Glomerular endothelial cell (primary cell): ENCODE results near the gene ATAD3A. TPM values are rescaled to one million over a fixed set of nuclear protein-coding genes. Genes with fewer than 3 reads are reported as not detected.
"Not testable (repeated sequence)": the region's sequence is repeated elsewhere in the genome, so short reads cannot be mapped to it uniquely, and the experiment has no call there.

Source experiments
- DNase-seq: peaks from one replicate; pipeline ENCODE4 v3.0.0-alpha.2; 2011; ENCODE audit warnings: low read depth, low spot score; ENCODE audit errors: extremely low read depth
- total RNA-seq: library from RNA; depleted of rRNA; stranded (reverse); fragments of >200 nt; gene quantifications from 2 replicates; pipeline ENCODE4 v1.2.3, GENCODE V29; 2015

Gene ATAD3A
- total RNA-seq: 48.3 and 54.5 TPM in 2 replicates

DNA sequence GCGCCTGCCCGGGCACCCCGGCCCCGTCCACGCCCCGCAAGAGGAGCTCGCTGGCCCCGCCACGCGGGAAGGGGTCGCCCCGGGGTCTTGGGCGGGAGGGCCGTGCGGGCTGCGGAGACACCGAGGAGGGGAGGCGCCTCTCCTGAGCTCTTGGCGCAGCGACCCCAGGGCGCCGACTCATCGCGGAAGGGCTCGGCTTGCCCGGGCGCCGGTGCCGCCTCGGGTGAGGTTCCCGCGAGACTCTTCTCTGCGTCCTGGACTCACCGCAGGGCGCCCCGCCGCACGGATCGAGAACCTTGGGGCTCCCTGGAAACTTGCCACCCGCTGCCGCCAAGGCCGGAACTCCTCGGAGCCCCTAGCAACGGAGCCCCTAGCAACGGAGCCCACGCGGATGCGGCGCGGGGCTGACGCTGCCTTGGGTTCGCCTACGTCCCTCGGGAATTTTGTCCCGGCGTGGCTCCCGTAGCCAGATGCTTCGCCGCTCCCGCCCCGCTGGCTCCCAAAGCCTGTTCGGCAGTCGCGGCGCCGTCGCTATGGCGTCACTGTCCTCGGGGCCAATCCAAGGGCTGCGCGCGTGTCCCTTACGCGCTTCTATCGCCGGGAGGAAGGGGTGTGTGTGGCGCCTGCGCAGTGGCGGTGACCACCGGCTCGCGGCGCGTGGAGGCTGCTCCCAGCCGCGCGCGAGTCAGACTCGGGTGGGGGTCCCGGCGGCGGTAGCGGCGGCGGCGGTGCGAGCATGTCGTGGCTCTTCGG lies at the start of gene ATAD3A:
Gene ATAD3A, plus strand, starts transcription at position 630 of the 753 bp plus-strand sequence. Its CDS starts 107 bp downstream, at position 737.
- peak; percentile 73 for DNase-seq

DNA sequence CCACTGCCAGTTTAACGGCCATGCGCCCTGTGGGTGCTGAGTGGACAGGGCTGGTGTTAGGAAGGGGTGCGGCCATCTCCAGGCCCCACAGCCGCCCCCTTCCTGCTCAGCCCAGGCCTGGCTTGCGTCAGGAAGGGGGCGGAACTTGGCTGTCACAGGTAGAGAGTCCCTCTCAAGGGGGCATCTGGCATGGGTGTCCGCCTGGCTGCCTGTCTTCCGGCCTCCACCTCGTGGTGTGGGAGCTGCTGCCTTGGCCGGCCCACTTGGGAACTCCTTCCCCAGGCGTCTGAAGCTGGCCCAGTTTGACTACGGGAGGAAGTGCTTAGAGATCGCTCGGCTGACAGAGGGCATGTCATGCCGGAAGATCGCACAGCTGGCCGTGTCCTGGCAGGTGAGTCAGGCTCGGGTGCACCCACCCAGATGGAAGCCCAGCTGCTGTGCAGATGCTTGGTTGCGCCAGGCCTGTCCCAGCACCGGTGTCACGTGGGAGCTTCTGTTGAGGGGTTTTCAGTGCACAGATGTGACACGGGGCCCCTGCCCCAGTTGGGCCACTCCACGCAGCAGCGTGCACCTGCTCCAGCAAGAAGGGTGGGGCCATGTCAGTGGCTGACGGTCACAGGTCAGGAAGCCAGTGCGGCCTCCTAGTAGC lies 49.5 kb upstream of the ATAD3A start:
- DNase-seq: no peak

DNA sequence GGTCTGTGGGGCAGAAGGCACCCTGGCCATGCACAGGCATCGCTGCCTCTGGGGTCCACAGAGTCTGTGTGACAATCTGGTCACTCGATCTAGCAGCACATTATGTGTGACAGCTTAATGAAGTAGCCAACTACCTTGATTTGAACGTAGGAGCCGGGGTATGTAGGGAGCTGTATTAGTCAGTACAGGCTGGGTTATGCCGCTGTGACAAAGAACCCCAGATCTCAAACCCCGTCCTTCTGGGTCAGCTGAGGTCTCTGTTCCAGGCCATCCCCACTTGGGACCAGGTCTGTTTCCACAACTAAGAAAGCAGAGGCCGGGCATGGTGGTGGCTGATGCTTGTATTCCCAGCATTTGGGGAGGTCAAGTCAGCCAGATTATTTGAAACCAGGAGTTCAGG lies 48.6 kb upstream of the ATAD3A start:
- DNase-seq: no peak

DNA sequence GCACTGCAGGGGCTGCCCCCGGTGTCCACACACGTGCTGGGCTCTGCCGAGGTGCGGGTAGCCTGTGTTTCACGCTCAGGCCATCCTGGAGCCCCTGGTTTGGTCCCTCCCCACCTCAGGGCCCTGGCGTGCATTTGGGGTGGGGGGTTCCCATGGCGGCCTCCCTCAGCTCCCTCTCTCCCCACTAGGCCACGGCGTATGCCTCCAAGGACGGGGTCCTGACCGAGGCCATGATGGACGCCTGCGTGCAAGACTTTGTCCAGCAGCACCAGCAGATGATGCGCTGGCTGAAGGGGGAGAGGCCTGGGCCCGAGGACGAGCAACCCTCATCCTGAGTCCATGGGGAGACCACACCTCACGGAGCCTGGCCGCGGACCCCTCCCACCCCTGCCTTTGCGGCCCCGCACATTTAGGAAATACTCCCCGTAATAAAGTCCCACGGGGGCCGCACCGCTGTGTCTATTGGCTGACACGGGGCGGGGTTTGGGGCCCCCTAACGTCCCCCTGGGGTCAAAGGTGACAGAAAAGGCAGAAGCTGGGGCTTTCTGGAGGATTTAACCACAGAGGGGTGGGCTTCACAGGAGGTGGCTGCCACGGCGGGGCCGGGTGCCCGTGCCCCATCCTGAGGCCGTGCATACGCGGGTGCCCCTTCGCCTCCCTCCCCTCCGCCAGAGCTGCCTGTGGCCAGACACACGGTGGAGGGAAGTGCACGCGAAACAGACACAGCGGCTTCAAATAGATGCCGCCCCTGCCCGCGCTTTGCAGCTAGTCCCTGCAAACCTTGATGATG lies 43.6 kb upstream of the ATAD3A start:
- DNase-seq: not testable (repeated sequence)

DNA sequence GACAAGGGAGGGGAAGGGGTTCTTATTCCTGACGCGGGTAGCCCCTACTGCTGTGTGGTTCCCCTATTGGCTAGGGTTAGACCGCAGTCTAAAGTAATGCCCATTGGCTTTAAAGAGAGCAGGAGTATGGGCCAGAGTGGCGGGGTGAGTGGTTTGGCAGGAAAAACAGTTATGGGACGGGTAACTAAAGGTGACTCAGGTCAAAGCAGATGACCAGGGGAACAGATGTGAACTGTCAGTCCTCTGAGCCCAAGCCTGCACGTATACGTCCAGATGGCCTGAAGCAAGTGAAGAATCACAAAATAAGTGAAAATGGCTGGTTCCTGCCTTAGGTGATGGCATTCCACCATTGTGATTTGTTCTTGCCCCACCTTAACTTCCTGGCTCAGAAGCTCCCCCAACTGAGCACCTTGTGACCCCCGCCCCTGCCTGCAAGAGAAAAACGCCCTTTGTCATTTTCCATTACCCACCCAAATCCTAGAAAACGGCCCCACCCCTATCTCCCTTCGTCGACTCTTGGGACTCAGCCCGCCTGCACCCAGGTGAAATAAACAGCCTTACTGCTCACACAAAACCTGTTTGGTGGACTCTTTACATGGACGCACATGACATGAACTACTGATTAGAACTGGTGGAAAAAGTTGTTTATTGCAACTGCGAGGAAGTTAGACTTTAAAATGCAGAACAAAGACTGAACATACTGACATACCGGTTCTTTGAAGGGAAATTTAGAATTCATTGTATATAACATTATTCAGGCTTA lies 41.2 kb upstream of the ATAD3A start:
- no peak for DNase-seq

DNA sequence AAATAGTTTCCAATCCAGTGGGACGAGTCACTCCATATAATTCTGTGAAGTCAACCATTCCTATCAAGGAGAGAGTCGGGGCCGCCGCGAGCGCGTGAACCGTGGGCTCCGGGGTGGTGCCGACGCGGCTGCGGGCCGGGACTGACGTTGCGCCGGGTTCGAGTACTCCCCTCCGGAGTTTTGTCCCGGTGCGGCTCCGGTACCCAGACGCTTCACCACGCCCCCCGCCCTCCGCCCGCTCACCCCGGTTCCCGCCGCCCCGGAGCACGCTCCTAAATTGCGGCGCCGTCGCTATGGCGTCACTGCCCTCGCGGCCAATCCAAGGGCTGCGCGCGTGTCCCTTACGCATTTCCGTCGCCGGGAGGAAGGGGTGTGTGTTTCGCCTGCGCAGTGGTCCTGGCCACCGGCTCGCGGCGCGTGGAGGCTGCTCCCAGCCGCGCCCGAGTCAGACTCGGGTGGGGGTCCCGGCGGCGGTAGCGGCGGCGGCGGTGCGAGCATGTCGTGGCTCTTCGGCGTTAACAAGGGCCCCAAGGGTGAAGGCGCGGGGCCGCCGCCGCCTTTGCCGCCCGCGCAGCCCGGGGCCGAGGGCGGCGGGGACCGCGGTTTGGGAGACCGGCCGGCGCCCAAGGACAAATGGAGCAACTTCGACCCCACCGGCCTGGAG lies 40.4 kb upstream of the ATAD3A start, which contains the start of gene ATAD3B:
Gene ATAD3B, plus strand, starts transcription at position 377 of the 664 bp plus-strand sequence. Its CDS starts 120 bp downstream, at position 497.
- DNase-seq: no peak

DNA sequence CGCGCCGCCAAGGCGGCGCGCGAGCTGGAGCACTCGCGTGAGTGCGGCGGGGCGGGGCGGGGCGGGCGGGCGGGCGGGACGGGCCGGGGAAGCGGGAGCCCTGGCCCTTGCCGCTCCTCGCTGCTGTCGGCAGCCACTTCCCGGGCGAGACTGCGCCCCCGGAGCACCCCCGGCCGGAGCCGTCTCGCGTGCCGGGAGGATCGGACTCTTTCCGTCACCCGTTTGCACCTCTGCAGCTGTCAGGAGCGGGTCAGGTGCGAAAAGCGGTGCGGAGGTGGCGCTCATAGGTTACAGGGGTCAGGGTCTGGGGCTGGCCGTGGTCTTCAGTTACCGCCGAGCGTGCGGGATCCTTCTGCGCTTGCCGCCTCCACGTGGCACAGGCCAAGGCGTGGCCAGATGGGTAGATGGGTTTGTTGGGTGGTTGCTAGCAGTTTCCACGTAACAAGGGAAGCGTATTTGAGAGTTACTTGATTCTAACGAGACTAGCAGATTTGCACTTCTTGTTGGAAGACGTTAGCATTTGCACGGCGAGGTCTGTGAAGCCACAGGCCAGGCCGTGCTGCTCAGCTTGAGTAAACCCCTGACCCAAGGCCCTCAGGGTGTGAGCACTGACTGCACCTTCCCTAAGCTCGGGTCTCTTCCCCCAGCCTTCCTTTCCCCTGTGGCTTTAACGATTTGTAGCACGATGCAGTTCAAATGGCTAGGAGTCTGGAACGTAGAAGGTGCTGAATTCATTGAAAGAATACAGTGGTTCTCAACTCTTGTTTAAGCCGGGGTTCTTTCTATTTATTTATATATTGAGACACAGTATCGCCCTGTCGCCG lies 39.7 kb upstream of the ATAD3A start:
- not testable (repeated sequence) for DNase-seq

DNA sequence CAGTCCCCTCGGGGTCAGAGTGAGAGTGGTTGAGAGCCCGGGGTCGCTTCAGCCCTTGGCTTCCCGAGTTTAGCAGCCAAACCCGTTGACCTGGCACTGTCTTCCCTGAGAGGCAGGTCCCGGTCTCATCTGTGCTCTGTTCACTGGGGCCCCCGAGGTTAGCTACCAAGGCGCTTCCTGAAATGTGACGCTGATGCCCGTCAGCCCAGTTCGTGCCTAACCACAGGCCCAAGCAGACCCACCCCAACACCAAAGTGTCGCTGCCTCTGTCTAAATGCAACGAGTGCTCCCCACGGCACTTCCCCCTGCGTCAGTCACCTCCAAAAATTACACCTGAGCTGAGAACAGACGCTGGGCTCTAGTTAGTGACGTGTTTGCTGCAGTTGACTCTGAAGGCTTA lies 36.0 kb upstream of the ATAD3A start:
- DNase-seq: not testable (repeated sequence)

DNA sequence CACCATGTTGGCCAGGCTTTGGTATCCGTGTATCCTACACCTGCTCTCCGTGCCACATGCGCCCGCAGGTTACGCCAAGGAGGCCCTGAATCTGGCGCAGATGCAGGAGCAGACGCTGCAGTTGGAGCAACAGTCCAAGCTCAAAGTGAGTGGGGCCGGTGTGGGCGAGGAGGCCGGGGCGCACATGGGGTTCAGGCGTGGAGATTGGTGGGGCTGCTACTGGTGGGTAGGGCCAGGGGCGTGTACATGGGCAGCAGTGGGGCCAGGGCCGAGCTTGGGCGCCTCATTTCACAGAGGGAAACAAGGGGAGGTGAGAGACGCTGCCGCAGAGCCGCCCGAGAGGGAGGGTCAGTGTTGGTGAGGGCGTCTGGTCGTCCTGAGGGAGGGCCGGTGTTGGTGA lies 34.8 kb upstream of the ATAD3A start:
- no peak for DNase-seq

DNA sequence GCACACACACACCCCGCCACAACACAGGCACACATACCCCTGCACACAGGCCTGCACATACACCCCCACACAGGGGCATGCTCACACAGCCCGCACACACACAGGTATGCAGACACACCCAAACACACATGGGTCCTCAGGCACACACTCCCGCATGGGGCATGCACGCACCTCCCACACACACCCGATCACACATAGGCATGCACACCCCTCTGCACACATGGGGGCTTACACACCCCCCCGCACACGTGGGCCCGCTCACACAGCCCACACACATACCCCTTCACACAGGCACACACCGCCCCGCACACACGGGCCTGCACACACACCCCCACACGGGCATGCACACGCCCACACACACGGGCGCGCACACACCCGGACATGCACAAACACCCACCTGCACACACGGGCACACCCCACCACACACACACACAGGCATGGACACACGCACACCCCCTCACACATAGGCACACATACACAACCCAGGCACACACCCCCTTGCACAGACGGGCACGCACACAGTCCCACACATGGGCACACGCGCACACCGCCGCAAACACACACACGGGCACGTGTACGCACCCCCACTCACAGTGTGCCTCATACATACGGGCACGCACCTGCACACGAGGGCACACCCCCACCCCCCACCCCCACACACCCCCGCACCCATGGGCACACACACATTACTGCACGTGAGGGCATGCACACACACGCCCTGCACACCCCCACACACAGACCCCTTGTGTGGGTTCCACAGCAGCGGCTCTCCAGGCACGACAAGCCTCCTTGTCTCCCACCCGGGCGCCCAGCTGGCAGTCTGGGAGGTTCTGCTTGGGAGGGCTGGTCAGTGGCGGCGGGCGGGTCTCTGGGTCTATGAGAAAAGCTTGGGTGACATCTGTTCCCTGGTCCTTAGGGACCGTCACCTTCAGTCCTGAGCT lies 32.1 kb upstream of the ATAD3A start:
- no peak for DNase-seq

DNA sequence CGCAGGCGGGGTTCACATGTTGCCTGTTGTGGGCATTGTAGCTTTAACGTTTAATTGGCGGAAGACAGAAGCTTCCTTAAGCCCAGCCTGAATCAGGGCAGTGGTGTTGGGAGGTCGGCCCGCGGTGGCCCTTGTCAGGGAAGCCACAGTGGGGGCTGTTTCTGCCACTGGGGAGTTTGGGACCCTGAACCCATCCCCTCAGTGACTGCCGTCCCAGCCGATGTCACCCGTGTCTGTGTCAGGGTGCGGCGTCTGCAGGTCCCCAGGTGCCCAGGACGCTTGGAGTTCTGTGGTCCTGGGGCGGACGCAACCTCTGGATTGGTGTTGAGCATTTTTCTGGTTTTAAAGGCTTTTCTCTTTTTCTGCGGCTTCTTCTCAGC lies 31.5 kb upstream of the ATAD3A start:
- DNase-seq: not testable (repeated sequence)

DNA sequence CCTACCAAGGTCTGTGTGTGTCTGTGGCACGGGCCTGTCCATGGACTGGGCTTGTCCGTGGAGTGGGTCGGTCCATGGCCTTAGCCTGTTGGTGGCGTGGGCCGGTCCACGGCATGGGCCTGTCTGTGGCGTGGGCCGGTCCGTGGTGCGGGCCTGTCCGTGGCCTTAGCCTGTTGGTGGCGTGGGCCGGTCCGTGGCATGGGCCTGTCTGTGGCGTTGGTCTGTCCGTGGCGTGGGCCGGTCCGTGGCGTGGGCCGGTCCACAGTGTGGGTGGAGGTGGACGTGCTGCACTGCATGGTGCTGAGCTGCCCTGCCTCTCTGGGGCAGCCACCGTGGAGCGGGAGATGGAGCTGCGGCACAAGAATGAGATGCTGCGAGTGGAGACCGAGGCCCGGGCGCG lies 30.2 kb upstream of the ATAD3A start:
- not testable (repeated sequence) for DNase-seq

DNA sequence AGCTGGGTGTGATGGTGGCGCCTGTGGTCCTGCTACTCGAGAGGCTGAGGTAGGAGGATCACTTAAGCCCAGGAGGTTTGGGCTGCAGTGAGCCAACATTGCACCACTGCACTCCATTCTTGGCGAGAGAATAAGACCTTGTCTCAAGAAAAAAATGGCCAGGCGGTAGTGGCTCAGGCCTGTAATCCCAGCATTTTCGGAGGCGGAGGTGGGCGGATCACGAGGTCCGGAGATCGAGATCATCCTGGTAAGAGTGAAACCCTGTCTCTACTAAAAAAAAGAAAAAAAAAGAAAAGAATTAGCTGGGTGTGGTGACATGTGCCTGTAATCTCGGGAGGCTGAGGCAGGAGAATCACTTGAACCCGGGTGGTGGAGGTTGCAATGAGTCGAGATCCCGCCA lies 29.1 kb upstream of the ATAD3A start:
- no peak for DNase-seq

DNA sequence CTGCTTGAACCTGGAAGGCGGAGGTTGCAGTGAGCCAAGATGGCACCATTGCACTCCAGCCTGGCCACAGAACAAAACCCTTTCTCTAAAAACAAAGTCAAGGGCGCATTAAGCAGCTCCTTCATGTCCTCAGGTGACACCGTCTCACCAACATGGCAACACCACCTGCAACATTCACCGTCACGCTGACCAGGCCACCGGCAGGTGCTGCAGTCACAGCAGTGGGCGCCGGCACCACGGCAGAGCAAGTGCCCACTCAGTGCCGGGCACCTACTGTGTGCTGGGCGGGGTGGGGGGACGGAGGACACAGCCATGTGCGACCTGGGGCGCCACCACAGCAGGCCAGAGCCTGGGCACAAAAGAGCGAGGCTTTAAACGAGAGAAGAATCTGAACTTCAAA lies 28.2 kb upstream of the ATAD3A start:
- no peak for DNase-seq

DNA sequence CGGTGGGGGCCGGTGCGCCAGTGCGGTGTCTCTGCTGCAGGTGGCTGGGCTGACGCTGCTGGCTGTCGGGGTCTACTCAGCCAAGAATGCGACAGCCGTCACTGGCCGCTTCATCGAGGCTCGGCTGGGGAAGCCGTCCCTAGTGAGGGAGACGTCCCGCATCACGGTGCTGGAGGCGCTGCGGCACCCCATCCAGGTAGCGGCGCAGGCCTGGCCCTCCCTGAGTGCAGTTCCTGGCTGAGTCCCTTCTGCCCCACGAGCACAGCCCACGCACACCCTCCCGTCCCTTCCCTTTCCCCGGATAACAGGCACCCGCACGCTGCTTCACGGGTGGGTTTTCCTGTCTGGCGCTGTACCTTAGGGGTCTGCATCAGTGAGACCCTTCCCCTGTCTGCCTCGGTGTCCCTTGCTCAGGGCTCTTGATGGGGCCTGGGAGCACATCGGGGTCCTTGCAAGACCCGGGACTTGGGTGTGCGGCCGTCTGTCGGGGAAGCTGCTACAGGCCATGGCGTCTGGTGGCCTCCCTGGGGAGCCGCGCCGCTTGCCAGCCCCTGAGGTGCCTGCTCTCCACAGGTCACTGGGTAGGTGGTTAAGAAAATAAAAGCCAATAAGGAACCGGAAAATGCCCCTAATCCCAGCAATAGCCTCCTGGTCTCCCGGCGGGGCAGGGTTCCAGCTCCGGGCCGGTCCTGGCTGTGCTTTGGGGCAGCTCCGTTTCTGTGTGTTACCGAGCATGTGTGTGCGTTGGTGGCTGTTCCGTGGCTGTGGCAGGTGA lies 26.8 kb upstream of the ATAD3A start:
- DNase-seq: not testable (repeated sequence)

DNA sequence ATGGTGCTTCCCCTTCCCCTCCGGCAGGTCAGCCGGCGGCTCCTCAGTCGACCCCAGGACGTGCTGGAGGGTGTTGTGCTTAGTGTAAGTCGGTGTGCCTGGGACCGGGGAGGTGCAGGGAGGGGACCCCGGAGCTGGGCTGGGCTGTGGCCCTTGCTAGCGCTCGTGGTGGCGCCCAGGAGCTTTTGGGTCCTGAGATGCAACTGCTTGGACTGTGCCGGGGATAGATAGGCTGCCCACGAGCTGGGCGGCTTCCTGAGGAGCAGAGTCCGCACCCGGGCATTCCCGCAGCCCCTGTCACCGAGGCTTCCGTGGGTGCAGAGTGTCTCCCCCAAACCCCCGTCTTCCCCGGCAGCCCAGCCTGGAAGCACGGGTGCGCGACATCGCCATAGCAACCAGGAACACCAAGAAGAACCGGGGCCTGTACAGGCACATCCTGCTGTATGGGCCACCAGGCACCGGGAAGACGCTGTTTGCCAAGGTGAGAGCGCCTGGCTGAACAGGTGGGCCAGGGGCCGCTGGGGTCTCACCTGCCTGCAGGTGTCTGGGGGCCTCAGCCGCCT lies 26.1 kb upstream of the ATAD3A start:
- DNase-seq: not testable (repeated sequence)

DNA sequence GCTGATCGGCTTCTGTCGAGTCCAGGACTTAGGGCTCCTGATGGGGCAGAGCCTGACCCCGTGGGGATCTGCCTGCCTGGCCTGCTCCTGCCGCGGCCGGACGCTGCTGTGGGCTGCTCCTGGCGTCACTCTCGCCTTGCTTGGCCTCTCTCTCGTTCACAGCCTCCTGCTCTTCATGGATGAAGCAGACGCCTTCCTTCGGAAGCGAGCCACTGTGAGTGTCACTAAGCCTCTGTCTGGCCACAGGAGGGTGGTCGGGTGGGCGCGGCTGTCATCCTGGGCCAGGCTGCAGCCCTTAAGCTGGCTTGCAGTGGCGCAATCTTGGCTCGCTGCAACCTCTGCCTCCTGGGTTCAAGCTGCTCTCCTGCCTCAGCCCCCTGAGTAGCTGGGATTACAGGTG lies 24.3 kb upstream of the ATAD3A start:
- no peak for DNase-seq
